GM19463 (cell line): ENCODE data around the gene FAM114A1.
"Not testable (repeated sequence)": the region's sequence is repeated elsewhere in the genome, so short reads cannot be mapped to it uniquely, and the experiment has no call there.

Experiments used
- ATAC-seq: cut with Tn5 transposase; IDR thresholded peaks from one replicate; pipeline ENCODE4 v1.9.1; 2021; ENCODE audit warnings: mild to moderate bottlenecking, moderate library complexity; ENCODE audit not compliant: unreplicated experiment

The FAM114A1 gene

DNA sequence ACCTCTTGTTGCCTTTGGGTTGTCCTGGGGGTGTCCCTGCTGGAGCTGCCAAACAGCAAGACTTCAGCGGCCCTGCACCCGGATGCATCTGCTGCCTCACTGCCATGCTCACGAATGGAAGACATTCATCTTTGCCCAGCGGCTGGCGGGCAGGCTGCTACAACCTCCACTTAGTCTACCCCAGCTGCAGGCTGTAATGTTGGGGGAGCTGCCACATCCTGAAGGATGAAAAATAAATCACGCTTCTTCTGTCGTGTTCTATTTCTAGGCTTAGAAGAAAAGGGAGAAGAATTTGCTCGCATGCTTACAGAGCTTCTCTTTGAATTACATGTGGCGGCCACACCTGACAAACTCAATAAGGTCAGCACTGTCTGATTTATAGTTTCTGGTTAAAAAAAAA lies 61.4 kb downstream of the FAM114A1 start:
- no peak for ATAC-seq

DNA sequence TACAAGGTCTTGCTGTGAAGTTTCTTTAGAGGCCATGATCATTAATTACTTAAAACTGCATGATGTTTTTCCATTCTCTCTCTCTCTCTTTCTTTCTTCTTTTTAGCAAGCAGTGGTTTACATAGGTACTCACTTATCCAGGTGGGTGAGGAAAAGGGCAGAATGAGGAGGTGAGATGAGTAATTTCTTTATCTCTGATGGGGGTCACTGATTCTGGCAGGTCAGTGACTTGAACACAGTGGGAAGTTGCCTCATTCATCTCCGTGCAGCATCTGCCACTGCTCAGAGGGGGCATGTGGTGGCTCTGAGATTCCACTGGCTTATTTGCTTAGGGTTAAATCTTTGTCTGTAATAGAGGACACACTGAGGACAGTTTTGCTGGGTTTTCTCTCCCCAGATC lies 62.6 kb downstream of the FAM114A1 start:
- ATAC-seq, result peak; percentile 91

DNA sequence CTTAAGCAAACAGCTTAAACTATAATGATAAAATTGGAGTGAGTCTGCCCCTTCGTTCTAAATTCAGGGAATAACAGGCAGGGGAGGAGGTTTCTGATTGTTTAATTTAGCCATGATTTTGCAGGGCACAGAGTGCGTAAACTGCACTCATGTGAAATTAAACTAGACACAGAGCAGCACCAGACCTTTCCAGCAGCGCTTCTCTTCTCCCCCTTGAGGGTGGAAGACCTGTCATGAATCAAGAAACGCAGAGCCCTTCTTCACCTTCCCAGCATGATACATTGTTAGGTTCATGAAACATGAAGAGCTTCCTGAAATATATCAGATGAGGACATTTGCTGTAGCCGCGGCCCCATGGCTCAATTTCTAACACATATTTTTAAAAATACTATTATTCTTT lies 63.1 kb downstream of the FAM114A1 start:
- no peak for ATAC-seq

DNA sequence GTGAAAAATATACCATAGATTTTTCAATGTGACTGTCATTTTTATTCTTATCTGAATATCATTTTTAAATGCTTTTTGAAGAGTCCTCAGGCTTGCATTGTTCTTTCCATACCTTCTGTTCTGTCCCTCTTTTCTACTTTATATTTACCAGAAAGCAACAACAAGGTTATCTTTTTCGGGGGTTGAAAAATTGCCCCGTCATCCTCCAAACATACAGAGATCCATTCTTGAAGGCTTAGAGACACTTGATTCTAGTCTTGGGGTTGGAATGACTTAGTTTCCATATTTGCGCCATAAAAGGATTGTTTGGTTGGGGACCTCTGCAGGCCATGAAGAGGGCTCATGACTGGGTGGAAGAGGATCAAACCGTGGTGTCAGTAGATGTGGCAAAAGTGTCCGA lies 63.5 kb downstream of the FAM114A1 start:
- ATAC-seq, result no peak

DNA sequence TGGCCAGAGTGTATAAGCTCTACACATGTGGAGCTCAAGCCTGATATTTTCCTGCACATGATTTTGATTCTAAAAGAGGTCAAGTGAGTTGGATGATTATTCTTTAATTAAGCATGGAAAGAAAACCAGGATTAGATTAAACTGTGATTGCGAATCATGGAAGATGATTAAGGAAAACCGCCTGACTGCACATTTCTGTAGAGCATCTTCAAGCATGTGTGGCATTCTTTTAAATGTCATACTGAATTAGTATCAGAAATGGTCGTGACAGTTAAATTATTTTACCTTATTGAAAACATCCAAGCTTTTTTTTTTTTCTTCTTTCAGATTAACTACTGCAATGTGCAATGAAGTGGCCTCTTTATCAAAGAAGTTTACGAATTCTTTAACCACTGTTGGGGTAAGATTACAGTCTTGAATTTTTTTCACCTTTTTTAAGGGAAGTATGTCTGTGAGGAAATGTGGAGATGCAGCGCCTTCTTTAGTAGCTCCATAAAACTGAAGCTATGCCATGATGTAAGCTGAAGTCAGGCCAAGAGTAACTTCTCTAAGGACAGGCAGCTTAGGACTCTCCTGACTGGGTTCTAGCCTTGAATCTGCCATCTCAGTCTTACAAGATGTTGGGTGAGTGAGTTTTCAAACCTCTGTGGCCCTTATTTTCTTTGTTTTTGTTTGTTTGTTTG lies 67.9 kb downstream of the FAM114A1 start:
- no peak for ATAC-seq

DNA sequence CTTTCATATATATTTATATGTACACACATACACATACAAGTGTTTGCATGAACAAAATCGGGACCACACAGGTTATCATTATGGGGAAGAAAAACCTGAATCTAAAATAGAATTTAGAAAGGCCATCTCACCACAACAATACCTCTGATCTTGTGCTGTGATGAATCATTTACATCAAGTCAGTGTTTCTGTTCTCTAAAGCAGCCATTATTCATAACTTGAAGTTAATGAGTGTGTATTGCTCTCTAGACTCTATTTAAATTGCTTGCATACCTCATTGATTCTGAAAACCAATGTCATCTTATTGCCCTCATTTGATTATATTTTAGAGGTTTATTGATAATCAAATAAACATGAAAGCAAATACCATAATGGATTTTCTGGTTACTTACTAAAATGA lies 71.6 kb downstream of the FAM114A1 start:
- ATAC-seq, result peak; percentile 93

DNA sequence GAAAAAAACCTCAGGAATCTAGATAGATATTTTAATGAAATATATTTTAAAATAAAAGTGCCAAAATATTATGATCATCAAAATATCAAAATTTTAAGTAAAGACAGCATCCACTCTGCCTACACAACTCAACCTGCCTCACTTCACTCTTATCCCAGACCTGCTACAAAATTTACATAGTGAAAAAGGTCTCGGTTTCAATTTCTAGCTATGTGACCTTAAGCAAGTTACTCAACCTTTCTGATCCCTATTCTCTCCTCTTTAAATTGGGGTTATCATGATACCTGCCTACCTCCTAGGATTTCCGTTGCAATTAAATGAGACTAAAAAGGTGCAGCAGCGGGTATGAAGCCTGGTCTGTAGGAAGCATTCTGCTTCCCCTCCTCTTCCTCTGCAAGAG lies 72.9 kb downstream of the FAM114A1 start:
- ATAC-seq, result no peak

DNA sequence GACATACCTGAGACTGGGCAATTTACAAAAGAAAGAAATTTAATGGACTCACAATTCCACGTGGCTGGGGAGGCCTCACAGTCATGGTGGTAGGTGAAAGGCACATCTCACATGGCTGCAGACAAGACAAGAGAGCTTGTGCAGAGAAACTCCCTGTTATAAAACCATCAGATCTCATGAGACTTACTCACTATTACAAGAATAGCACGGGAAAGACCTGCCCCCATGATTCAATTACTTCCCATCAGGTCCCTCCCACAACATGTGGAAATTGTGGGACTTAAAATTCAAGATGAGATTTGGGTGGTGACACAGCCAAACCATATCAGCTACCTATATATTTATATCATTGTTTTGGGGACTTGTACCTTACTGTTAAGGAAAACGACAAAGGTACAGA lies 74.3 kb downstream of the FAM114A1 start:
- ATAC-seq, result not testable (repeated sequence)

DNA sequence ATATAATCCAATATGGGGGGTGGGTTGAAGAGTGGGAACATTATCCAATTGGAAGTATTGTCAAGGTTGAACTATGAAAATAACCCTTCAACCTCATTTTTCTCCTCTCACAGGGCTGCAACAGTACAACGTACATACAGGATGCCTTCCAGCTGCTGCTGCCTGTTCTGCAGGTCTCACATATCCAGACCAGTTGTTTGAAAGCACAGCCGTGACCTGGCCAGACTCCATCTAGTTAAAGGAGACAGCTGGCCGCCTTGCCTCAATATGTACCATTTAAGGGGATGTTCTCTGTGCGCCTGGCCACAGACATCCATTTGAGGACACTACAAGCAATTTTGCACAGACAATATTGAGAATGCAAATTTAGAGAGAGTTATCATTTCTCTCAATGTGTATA lies 75.7 kb downstream of the FAM114A1 start:
- ATAC-seq, result no peak

DNA sequence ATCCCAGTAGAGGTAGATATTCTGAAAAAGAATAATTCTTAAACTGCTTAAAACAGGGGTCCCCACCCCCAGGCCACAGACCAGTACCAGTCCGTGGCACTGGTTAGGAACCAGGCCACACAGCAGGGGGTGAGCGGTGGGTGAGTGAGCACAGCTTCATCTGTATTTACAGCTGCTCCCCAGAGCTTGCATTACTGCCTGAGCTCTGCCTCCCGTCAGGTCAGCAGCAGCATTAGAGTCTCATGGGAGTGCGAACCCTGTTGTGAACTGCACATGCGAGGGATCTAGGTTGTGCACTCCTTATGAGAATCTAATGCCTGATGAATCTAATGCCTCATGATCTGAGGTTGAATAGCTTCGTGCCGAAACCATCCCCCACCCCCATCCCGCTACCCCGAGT lies 76.8 kb downstream of the FAM114A1 start:
- ATAC-seq, result no peak

DNA sequence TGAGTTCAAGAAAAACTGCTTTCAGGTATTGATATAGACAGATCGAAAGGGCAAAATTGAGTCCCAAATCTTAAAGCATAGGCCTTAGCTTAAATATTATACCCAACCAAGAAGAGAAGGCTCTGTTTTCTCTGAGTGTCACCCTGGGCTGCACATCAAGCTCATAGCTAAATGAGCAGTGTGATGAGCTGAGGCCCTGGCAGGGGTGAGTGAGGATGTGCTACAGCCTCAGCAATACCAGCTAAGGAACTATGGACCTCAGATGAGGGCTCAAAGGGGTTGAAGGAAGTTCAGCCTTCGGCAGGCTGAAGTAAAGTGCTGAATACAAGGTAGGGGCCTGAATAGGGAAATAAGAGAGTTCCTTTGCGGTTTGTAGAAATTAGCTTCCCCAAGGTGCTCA lies 79.3 kb downstream of the FAM114A1 start:
- ATAC-seq, result no peak

DNA sequence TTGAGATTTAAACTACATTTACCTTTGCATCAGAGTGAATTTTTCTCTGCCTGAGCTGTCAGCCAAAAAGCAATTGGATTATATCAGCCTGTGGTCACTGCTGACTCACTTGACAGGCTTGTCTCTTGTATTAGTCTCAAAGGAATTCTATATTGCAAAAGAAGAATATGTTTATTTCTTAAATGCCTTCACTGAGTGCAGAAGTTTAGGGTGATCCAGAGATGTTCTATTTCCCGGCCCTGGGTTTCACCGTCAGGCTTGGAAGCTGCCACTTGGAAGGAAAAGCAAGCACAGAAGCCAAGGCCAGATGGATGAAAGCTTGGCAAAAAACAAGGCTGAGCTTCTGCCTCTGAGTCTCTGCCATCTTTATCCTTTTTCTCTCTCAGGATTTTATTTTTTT lies 80.9 kb downstream of the FAM114A1 start:
- no peak for ATAC-seq

DNA sequence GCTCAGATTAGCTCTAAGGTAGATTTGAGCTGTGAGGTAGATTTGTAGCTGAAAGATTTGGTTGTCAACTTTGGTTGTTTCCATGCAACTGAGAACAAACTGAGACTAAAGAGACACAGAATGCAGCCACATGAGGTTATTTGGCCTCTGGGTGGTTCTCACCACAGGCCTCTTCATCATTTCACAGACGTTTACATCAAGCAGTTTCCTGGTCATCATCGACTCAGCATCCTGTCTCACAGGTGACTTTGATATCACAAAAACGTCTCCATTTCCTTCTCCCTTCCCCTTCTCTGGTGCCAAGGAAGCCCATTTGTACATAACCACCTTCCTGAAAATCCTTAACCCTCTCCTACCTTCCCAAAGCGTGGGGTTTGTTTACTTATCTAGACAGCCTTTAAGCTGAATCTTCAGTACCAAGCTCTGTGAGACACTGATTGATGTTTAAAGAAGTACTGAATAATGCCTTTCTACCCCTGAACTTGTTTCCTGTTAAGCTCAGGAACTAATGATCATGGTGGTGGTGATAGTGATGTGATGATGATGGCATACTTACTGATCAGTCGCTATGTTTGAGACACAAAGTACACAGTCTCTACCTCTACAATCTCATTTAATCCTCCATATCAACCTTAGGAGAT lies 81.9 kb downstream of the FAM114A1 start:
- no peak for ATAC-seq

DNA sequence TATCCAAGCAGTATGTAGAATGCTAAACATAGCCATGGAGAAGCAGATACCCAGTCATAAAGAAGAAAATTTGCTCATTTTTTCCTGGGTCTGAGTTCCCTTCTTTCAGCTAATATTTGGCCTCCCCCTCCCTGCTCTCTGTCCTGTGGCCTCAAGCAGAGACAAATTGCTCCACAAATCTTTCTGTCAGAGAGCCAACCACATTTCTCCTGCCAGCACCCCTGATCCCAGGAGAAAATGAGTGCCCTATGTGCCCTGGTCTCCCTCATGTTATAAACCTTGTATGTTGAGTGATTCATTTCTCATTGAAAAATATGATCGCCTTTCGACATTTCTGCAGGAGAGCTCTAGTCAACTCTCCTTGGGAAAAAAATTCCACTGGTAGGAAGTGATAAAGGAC lies 82.6 kb downstream of the FAM114A1 start:
- ATAC-seq, result no peak

DNA sequence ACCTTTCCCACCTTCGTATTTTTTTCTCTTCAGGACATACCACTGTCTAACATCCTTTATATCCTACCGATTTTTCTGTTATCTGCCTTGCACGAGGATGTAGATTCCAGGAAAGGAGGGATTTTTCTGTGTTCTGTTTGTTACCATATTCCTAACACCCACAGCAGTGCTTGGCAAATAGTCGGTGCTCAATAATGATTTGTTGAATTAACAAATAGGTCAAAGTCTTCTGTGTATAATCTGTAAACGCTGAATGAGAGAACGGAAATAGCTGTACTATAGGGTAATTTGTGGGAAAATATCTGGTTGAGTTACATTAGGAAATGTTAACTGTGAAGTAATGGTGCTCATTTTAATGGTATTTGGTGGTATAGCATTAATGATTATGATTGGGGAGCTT lies 83.1 kb downstream of the FAM114A1 start:
- ATAC-seq, result no peak

DNA sequence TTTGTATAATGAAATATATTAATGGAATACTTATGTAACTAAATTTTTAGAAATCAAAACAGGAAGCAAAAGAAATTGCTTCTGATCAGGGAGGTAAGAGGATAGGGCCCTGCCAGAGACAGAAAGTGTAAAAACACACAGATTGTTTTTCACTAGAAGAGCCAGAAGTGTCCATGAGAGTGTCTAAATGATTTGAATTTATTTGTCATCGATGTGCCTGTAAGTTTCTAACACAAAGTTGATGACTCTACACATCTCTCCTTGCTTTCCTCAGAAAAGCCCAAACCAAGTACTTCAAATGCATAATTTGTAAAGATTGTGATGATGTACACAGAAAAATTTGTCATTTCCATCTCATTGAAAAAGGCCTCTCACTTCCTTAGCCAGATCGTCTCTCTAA lies 84.0 kb downstream of the FAM114A1 start:
- no peak for ATAC-seq

DNA sequence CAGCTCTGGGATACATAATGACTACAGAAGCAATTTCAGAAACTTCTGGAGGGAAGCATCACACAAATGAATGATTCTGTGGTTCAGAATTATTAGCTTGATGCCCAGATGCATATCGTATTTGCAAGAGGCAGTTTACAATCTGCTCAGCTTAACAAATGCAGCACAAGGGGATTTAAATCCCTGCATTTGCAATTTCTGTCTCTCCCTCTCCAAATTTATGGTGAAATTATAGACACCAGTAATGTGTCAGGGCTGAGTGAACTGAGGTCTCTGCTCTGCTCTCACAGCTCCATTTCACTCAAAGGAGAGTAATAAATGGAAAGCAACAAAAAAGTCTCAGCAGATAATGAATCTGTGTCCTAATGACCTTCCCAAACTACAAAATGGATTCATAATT lies 84.4 kb downstream of the FAM114A1 start:
- ATAC-seq, result no peak

DNA sequence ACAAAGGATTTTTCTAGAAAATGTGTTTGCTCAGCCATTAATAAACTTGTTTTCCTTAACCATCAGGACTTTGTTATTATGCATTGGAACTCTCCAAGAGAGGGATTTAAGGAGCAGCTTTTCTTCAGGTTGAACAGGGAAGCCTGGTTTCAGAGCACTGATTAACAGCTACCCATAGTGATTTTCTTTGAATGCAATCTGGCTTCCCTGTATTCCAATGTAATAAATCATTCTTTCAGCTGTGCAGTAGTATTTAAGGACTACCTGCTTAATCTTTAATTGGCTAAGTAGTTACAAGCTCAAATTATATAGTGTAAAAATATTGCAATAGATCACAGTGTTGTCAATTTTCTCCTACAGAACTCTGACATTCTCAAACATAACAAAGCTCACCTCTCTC lies 87.1 kb downstream of the FAM114A1 start:
- no peak for ATAC-seq

DNA sequence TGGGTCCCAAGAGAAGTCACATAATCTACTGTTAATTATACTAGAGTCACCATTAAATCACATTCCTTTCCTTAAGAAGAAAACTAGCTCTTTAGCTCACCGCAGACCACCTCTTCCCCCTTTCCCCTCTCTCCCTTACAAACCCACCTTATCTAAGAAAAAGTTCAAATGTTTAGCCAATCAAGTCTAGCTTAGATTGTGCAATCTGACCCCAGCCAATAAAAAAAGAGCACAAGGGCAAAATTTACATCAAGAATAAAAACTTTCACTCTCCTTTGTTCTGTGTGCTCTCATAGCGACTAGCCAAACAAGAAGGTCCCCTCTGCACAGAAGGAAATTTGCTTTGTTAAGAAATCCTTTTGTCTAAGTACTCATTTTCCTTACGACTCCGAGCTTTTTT lies 88.4 kb downstream of the FAM114A1 start:
- no peak for ATAC-seq

DNA sequence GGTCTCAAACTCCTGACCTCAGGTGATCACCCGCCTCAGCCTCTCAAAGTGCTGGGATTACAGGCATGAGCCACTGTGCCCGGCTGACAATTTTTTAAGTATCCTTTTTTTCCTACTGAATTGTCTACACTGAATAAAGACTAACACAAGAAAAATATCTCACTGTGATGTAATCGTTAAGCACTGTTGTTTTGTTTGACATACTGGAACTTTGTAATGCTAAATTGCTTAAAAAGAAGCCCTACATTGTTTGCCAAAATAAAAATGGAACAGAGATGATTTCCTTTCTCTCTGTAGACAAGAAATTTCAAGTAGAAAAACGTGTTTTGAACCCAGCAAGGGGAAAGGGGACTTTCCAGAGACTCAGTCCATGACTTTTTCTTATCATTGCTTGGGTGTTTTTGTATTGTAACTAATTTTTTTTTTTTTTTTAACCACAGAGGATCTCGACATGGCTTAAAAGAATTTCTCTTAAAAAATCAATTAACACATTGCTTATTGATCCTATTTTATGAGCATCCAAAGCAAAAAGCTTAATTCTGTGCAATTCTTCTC lies 89.7 kb downstream of the FAM114A1 start:
- ATAC-seq, result no peak

DNA sequence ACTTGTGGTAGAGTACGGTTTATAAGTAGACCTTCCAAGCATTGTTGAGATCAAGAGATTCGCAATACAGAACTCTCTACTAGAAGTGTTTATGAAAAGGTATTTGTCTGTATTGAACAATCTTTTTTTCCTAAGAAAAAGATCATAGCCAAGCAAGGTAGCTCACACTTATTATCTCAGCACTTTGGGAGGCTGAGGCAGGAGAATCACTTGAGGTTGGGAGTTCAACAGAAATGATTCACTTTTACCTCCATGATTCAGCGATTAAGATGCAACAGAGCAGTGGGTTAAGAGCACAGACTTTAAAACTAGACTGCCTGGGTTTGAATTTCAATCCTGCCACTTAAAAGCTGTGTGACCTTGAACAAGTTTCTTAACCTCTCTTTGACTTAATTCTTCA lies 90.3 kb downstream of the FAM114A1 start:
- no peak for ATAC-seq

DNA sequence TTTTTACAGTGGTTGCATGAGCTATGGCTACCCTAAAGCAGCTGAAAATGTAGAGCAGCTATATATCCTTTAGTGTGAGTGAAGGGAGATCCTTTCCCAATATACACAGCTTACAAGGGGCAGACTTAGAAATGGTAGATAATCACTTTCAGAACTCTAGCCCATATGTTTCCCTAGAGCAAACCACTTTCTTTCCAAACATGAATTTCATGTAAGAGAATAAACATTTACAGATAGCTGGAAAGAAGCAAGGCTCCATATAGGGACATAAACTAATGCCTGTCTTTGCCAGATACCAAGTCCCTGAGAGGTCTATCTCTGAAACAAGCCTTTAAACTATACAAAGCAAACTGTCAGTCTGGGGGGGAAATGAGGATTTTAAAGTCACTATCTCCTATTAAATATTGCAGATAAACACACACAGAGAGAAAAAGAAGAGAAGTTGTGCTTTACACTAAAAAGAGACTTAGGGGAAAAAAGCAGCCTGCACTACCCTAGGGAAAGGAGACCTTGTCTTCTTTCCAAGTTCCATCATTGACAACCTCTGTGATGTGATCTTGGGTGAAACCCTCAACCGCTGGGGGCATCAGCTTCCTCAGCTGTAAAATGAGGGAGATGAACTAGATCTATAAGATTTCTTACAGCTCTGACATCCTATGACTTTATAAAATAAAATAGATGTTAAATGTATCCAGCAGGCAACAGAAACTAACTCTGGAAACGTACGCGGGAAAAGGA lies 91.0 kb downstream of the FAM114A1 start:
- ATAC-seq, result no peak
